ENCODE results near the gene KCNIP3.
"Not testable (repeated sequence)": the region's sequence is repeated elsewhere in the genome, so short reads cannot be mapped to it uniquely, and the experiment has no call there.

DNA sequence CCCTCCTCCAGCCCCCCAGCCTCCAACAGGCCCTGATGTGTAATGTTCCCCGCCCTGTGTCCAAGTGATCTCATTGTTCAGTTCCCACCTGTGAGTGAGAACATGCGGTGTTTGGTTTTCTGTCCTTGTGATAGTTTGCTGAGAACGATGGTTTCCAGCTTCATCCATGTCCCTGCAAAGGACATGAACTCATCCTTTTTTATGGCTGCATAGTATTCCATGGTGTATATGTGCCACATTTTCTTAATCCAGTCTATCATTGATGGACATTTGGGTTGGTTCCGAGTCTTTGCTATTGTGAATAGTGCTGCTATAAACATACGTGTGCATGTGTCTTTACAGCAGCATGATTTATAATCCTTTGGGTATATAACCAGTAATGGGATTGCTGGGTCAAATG is 58.3 kb downstream of the KCNIP3 start:
- not testable (repeated sequence) for TF ChIP-seq YY1 (IDR thresholded peaks at IDR 0.05; ENCODE audit: insufficient read depth, insufficient read length); ZNF274 (IDR thresholded peaks at IDR 0.05; ENCODE audit: low read depth, low read length)

Data from NT2/D1 (cell line).